Endodermal cell (in vitro differentiated cells): ENCODE results near the gene PFN3. TPM values are rescaled to one million over a fixed set of nuclear protein-coding genes. Genes with fewer than 3 reads are reported as not detected.

Experiments used
- DNase-seq: peaks from one replicate; pipeline ENCODE4 v3.0.0-alpha.2; 2017
- H3K27ac ChIP-seq: 2 replicates; pipeline ENCODE4 v1.5.1; 2013; ENCODE audit warnings: mild to moderate bottlenecking, low read depth, low read length, moderate library complexity
- H3K27me3 ChIP-seq: 2 replicates; pipeline ENCODE4 v1.6.1; 2013; ENCODE audit warnings: mild to moderate bottlenecking, low read length, moderate library complexity; ENCODE audit not compliant: insufficient read depth, control insufficient read depth, poor library complexity, severe bottlenecking
- H3K36me3 ChIP-seq: 2 replicates; pipeline ENCODE4 v1.7.0; 2013; ENCODE audit warnings: mild to moderate bottlenecking, low read length, moderate library complexity; ENCODE audit not compliant: control insufficient read depth, insufficient read depth
- H3K4me1 ChIP-seq: one replicate; pipeline ENCODE4 v1.7.0; 2013; ENCODE audit warnings: low read length; ENCODE audit not compliant: control insufficient read depth, insufficient read depth
- H3K4me3 ChIP-seq: 2 replicates; pipeline ENCODE4 v1.5.1; 2013; ENCODE audit warnings: mild to moderate bottlenecking, low read length, moderate library complexity
- H3K9ac ChIP-seq: 2 replicates; pipeline ENCODE4 v1.6.1; 2013; ENCODE audit warnings: mild to moderate bottlenecking, low read length, moderate library complexity; ENCODE audit not compliant: poor library complexity, severe bottlenecking; ENCODE audit errors: extremely low read depth
- H3K9me3 ChIP-seq: 2 replicates; pipeline ENCODE4 v1.6.1; 2013; ENCODE audit warnings: mild to moderate bottlenecking, low read length, moderate library complexity; ENCODE audit not compliant: control insufficient read depth
- H3K27ac Mint-ChIP-seq: 2 replicates; pipeline ENCODE4 v1.8.0; 2020; ENCODE audit warnings: mixed read lengths
- H3K27me3 Mint-ChIP-seq: 2 replicates; pipeline ENCODE4 v1.8.0; 2021; ENCODE audit warnings: mild to moderate bottlenecking, mixed read lengths; ENCODE audit not compliant: insufficient read depth
- H3K36me3 Mint-ChIP-seq: 2 replicates; pipeline ENCODE4 v1.8.0; 2020; ENCODE audit warnings: low read depth, mixed read lengths
- H3K4me1 Mint-ChIP-seq: 2 replicates; pipeline ENCODE4 v1.8.0; 2020; ENCODE audit warnings: mixed read lengths
- H3K4me3 Mint-ChIP-seq: 2 replicates; pipeline ENCODE4 v1.8.0; 2020; ENCODE audit warnings: mild to moderate bottlenecking, moderate library complexity, mixed read lengths
- H3K9me3 Mint-ChIP-seq: 2 replicates; pipeline ENCODE4 v1.8.0; 2020; ENCODE audit warnings: mild to moderate bottlenecking, mixed read lengths
- CTCF ChIP-seq: fragments of 200-600 bp; sonication (generic); conservative IDR thresholded peaks from 2 replicates; pipeline ENCODE4 v1.5.0; 2021; ENCODE audit warnings: antibody characterized with exemption, mild to moderate bottlenecking
- WGBS, 2 experiments: methylation state at CpG; one replicate each; pipeline versions ENCODE4 v1.1.5 to v1.1.7; 2013; ENCODE audit warnings: missing lambda C conversion rate in 2 of 2, mixed read lengths in 1 of 2; ENCODE audit not compliant: insufficient coverage in 1 of 2, insufficient read length in 1 of 2; 5-methylcytosine and 5-hydroxymethylcytosine counted together
- total RNA-seq, 2 donors: library from RNA; stranded (reverse); fragmentation: NEBNext Ultra II Directional in 1 of 2; extraction: Animal tissue kit (Norgen Biotek cat#: 25700) in 1 of 2; gene quantifications; 2 replicates in 1 of 2; 3 replicates in 1 of 2; pipeline ENCODE4 v1.2.1, GENCODE V29; 2021

PFN3 gene
- total RNA-seq, 2 donors from 2014 or later, result not detected

- H3K4me3 Mint-ChIP-seq, result no peak overlapping the region
- H3K9ac ChIP-seq, result no peak overlapping the region
Observed at GRCh38 chr5:177432143-177432838, 31.8 kb upstream of the PFN3 start.

GRCh38 chr5:177431317-177432142, 31.1 kb upstream of the PFN3 start:
- Mint-ChIP-seq H3K27me3 (no peaks in the 10 kb centered on the region), H3K9me3 (no peaks in the 10 kb centered on the region), H3K4me3 (no peak overlapping the region), H3K4me1 (peaks cover 6% of the 10 kb centered on the region), H3K36me3 (peaks cover 24% of the 10 kb centered on the region), H3K27ac (no peak overlapping the region)
- Histone ChIP-seq H3K27me3 (no peaks in the 10 kb centered on the region), H3K4me3 (no peak overlapping the region), H3K4me1 (no peaks in the 10 kb centered on the region), H3K27ac (no peak overlapping the region), H3K9ac (no peak overlapping the region), H3K36me3 (peaks cover 22% of the 10 kb centered on the region), H3K9me3 (no peaks in the 10 kb centered on the region)
- DNase-seq, result no peak
- WGBS, 2 experiments, result 96 to 99% methylated on average over 19 to 29 of the region's 29 CpGs
- no peak for TF ChIP-seq CTCF

More at GRCh38 chr5:177432143-177432838, 31.8 kb upstream of the PFN3 start:
- 94 to 95% methylated on average over 15 to 18 of the region's 18 CpGs for WGBS, 2 experiments
- peaks cover 27% of the 10 kb centered on the region for H3K36me3 ChIP-seq
- Mint-ChIP-seq H3K9me3 (no peaks in the 10 kb centered on the region), H3K4me1 (peaks cover 5% of the 10 kb centered on the region), H3K27ac (no peak overlapping the region), H3K27me3 (no peaks in the 10 kb centered on the region), H3K36me3 (peaks cover 29% of the 10 kb centered on the region)
- TF ChIP-seq CTCF, result no peak
- no peaks in the 10 kb centered on the region for H3K9me3 ChIP-seq
- H3K4me1 ChIP-seq, result no peaks in the 10 kb centered on the region
- no peak overlapping the region for H3K27ac ChIP-seq
- no peak for DNase-seq
- no peaks in the 10 kb centered on the region for H3K27me3 ChIP-seq
- H3K4me3 ChIP-seq, result no peak overlapping the region

- Histone ChIP-seq H3K27ac (no peak overlapping the region), H3K4me1 (no peaks in the 10 kb centered on the region), H3K9me3 (no peaks in the 10 kb centered on the region), H3K36me3 (peaks cover 20% of the 10 kb centered on the region), H3K4me3 (no peak overlapping the region), H3K9ac (no peak overlapping the region), H3K27me3 (no peaks in the 10 kb centered on the region)
- Mint-ChIP-seq H3K4me3 (no peak overlapping the region), H3K27me3 (no peaks in the 10 kb centered on the region), H3K4me1 (peaks cover 6% of the 10 kb centered on the region), H3K36me3 (peaks cover 23% of the 10 kb centered on the region), H3K27ac (no peak overlapping the region), H3K9me3 (no peaks in the 10 kb centered on the region)
- WGBS, 2 experiments, result 84 to 89% methylated on average over 3 to 7 of the region's 7 CpGs
- no peak for TF ChIP-seq CTCF
- no peak for DNase-seq
Observed at GRCh38 chr5:177430972-177431316, 30.5 kb upstream of the PFN3 start.
